ENCODE data around the gene ROBO1. TPM values are rescaled to one million over a fixed set of nuclear protein-coding genes. Genes with fewer than 3 reads are reported as not detected.
A peak's percentile ranks its signal among the peaks of the same experiment; 100 is the strongest.

The ROBO1 gene
- 30.3 and 32.2 TPM in 2 replicates for total RNA-seq (2022)
- percentile 45 among the genes with signal in this experiment for Bru-seq, nascent RNA
- percentile 39 among the genes with signal in this experiment for BruChase-seq, experiment 1, labeled RNA remaining after a 6-hour chase
- BruChase-seq, experiment 2, labeled RNA remaining after a 2-hour chase = percentile 37 among the genes with signal in this experiment
- long read RNA-seq, full-length matches to known transcripts = 2 of 24 reads
- long read RNA-seq, partial matches to known transcripts = 14 of 24 reads
- long read RNA-seq, other reads (novel, unspliced or antisense) = 8 of 24 reads

- Mint-ChIP-seq H3K4me3 (ENCODE audit: unreplicated experiment) (no peak within 1 kb of the TSS), H3K27me3 (ENCODE audit: insufficient read depth, unreplicated experiment) (no peaks in the 10 kb centered on the region), H3K4me1 (ENCODE audit: insufficient read depth, unreplicated experiment) (no peaks in the 10 kb centered on the region), H3K36me3 (ENCODE audit: insufficient read depth, unreplicated experiment) (no peaks in the 10 kb centered on the region), H3K27ac (ENCODE audit: low read depth, unreplicated experiment) (no peak within 1 kb of the TSS), H3K9me3 (ENCODE audit: unreplicated experiment) (peaks cover 5% of the 10 kb centered on the region)
- DNase-seq (ENCODE audit: unreplicated experiment) = no peak
- no peak for TF ChIP-seq CTCF (IDR thresholded peaks at IDR 0.05; ENCODE audit: unreplicated experiment)
- POLR2A ChIA-PET = no interaction called here
- no TSS peak for BruUV-seq (replicated peaks)
- CTCF ChIA-PET = interaction anchor here (0.6 kb wide), 1 partner anchor 927 kb away, joined by 7 read pairs; no protein-coding TSS in a partner anchor
- intact Hi-C loops (cut with micrococcal nuclease) = no loop called here
Measured at GRCh38 chr3:79767905-79768267, at the start of gene ROBO1. Gene ROBO1, minus strand, starts transcription at chr3:79767998.

GRCh38 chr3:79817224-79817623, 49.4 kb upstream of the ROBO1 start:
- ChIA-PET POLR2A (no interaction called here), CTCF (interaction anchor here (0.6 kb wide), 1 partner anchor 859 kb away, joined by 3 read pairs; no protein-coding TSS in a partner anchor)
- peaks cover 7% of the 10 kb centered on the region for H3K9me3 Mint-ChIP-seq (ENCODE audit: unreplicated experiment)

GRCh38 chr3:79815478-79815877, 47.7 kb upstream of the ROBO1 start:
- no peaks in the 10 kb centered on the region for H3K36me3 Mint-ChIP-seq (ENCODE audit: insufficient read depth, unreplicated experiment)
- no peak for TF ChIP-seq CTCF (IDR thresholded peaks at IDR 0.05; ENCODE audit: unreplicated experiment)
- no peaks in the 10 kb centered on the region for H3K27me3 Mint-ChIP-seq (ENCODE audit: insufficient read depth, unreplicated experiment)
- no peak overlapping the region for H3K4me3 Mint-ChIP-seq (ENCODE audit: unreplicated experiment)
- no TSS peak for BruUV-seq (replicated peaks)
- peaks cover 7% of the 10 kb centered on the region for H3K9me3 Mint-ChIP-seq (ENCODE audit: unreplicated experiment)
- no peak for DNase-seq (ENCODE audit: unreplicated experiment)
- intact Hi-C loops (cut with micrococcal nuclease) = no loop called here
- POLR2A ChIA-PET = no interaction called here
- H3K4me1 Mint-ChIP-seq (ENCODE audit: insufficient read depth, unreplicated experiment) = no peaks in the 10 kb centered on the region
- CTCF ChIA-PET = no interaction called here
- no peak overlapping the region for H3K27ac Mint-ChIP-seq (ENCODE audit: low read depth, unreplicated experiment)

More at GRCh38 chr3:79817224-79817623, 49.4 kb upstream of the ROBO1 start:
- no peak overlapping the region for H3K27ac Mint-ChIP-seq (ENCODE audit: low read depth, unreplicated experiment)
- no peaks in the 10 kb centered on the region for H3K36me3 Mint-ChIP-seq (ENCODE audit: insufficient read depth, unreplicated experiment)
- no peaks in the 10 kb centered on the region for H3K4me1 Mint-ChIP-seq (ENCODE audit: insufficient read depth, unreplicated experiment)
- BruUV-seq (replicated peaks) = no TSS peak
- TF ChIP-seq CTCF (IDR thresholded peaks at IDR 0.05; ENCODE audit: unreplicated experiment) = no peak
- no peaks in the 10 kb centered on the region for H3K27me3 Mint-ChIP-seq (ENCODE audit: insufficient read depth, unreplicated experiment)
- intact Hi-C loops (cut with micrococcal nuclease) = no loop called here
- DNase-seq (ENCODE audit: unreplicated experiment) = no peak
- H3K4me3 Mint-ChIP-seq (ENCODE audit: unreplicated experiment) = no peak overlapping the region

- Mint-ChIP-seq H3K27me3 (ENCODE audit: insufficient read depth, unreplicated experiment) (no peaks in the 10 kb centered on the region), H3K4me3 (ENCODE audit: unreplicated experiment) (no peak overlapping the region), H3K9me3 (ENCODE audit: unreplicated experiment) (no peaks in the 10 kb centered on the region), H3K27ac (ENCODE audit: low read depth, unreplicated experiment) (no peak overlapping the region), H3K4me1 (ENCODE audit: insufficient read depth, unreplicated experiment) (no peaks in the 10 kb centered on the region), H3K36me3 (ENCODE audit: insufficient read depth, unreplicated experiment) (no peaks in the 10 kb centered on the region)
- ChIA-PET CTCF (interaction anchor here (0.5 to 0.6 kb wide), 3 partner anchors 52 to 212 kb away, joined by 3 to 4 read pairs (median 4); no protein-coding TSS in a partner anchor), POLR2A (no interaction called here)
- no peak for TF ChIP-seq CTCF (IDR thresholded peaks at IDR 0.05; ENCODE audit: unreplicated experiment)
- intact Hi-C loops (cut with micrococcal nuclease) = no loop called here
- DNase-seq (ENCODE audit: unreplicated experiment) = no peak
- BruUV-seq (replicated peaks) = no TSS peak
Measured at GRCh38 chr3:79810581-79810980, 42.8 kb upstream of the ROBO1 start.

Data from MCF 10A (cell line).